Karpas-422 (cell line): ENCODE data around the gene DAG1. TPM values are rescaled to one million over a fixed set of nuclear protein-coding genes. Genes with fewer than 3 reads are reported as not detected.
A peak's percentile ranks its signal among the peaks of the same experiment; 100 is the strongest.

ENCODE experiments used
- DNase-seq: peaks from one replicate; pipeline ENCODE4 v3.0.0-alpha.2; 2015
- H2AFZ ChIP-seq: fragments of 200-600 bp; sonication (generic); 2 replicates; pipeline ENCODE4 v1.6.1; 2014; ENCODE audit warnings: antibody characterized with exemption, low read length, mixed read lengths
- H3K27ac ChIP-seq: fragments of 200-600 bp; sonication (generic); 2 replicates; pipeline ENCODE4 v1.5.1; 2014; ENCODE audit warnings: mild to moderate bottlenecking, low read length, moderate library complexity
- H3K27me3 ChIP-seq: fragments of 200-600 bp; sonication (generic); 2 replicates; pipeline ENCODE4 v1.6.1; 2014; ENCODE audit warnings: low read length, mixed read lengths
- H3K36me3 ChIP-seq: fragments of 200-600 bp; sonication (generic); 2 replicates; pipeline ENCODE4 v1.6.1; 2014; ENCODE audit warnings: low read length, mixed read lengths; ENCODE audit not compliant: insufficient read depth
- H3K4me1 ChIP-seq: fragments of 200-600 bp; sonication (generic); 2 replicates; pipeline ENCODE4 v1.6.1; 2014; ENCODE audit warnings: mild to moderate bottlenecking, low read length, mixed read lengths
- H3K4me2 ChIP-seq: fragments of 200-600 bp; sonication (generic); 2 replicates; pipeline ENCODE4 v1.6.1; 2014; ENCODE audit warnings: low read length, low read depth, mild to moderate bottlenecking; ENCODE audit not compliant: poor library complexity, severe bottlenecking
- H3K4me3 ChIP-seq: fragments of 200-600 bp; sonication (generic); 2 replicates; pipeline ENCODE4 v1.5.1; 2014; ENCODE audit warnings: mild to moderate bottlenecking, antibody characterized with exemption, low read length, mixed read lengths
- H3K79me2 ChIP-seq: fragments of 200-600 bp; sonication (generic); 2 replicates; pipeline ENCODE4 v1.6.1; 2014; ENCODE audit warnings: mild to moderate bottlenecking, low read length, mixed read lengths
- H3K9ac ChIP-seq: fragments of 200-600 bp; sonication (generic); 2 replicates; pipeline ENCODE4 v1.6.0; 2014; ENCODE audit warnings: low read length
- H3K9me2 ChIP-seq: fragments of 200-600 bp; sonication (generic), shearing (Covaris generic); replicated peaks from 2 replicates; pipeline ENCODE4 v1.6.0; 2014; ENCODE audit warnings: mild to moderate bottlenecking, low read length, moderate library complexity; ENCODE audit not compliant: insufficient read depth
- H3K9me3 ChIP-seq: fragments of 300-700, 200-600 bp; sonication (generic); 2 replicates; pipeline ENCODE4 v1.6.1; 2014; ENCODE audit warnings: low read length, mixed read lengths
- H4K20me1 ChIP-seq: fragments of 200-600 bp; sonication (generic); 2 replicates; pipeline ENCODE4 v1.6.1; 2014; ENCODE audit warnings: mild to moderate bottlenecking, antibody characterized with exemption, low read length, low read depth; ENCODE audit not compliant: insufficient read depth
- total RNA-seq: library from RNA; depleted of rRNA; stranded (reverse); fragments of >200 nt; shearing (Covaris generic); gene quantifications from 2 replicates; pipeline ENCODE4 v1.2.3, GENCODE V29; 2014; ENCODE audit warnings: low replicate concordance

Gene DAG1
- total RNA-seq, 1 experiment from 2014 or later = 11.3 TPM

DNA sequence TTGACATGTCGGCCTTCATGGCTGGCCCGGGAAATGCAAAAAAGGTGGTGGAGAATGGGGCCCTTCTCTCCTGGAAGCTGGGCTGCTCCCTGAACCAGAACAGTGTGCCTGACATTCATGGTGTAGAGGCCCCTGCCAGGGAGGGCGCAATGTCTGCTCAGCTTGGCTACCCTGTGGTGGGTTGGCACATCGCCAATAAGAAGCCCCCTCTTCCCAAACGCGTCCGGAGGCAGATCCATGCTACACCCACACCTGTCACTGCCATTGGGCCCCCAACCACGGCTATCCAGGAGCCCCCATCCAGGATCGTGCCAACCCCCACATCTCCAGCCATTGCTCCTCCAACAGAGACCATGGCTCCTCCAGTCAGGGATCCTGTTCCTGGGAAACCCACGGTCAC, 61.2 kb downstream of the DAG1 start:
- Histone ChIP-seq H2AFZ (no peak overlapping the region), H3K79me2 (0 out of 2 replicates have a peak, but pooled peaks cover 5% of the 10 kb centered on the region), H3K27ac (no peak overlapping the region), H3K9me3 (no peaks in the 10 kb centered on the region), H3K4me1 (no peaks in the 10 kb centered on the region), H4K20me1 (no peaks in the 10 kb centered on the region), H3K4me3 (no peak overlapping the region), H3K9me2 (no peaks in the 10 kb centered on the region), H3K4me2 (no peak overlapping the region), H3K9ac (no peak overlapping the region), H3K27me3 (no peaks in the 10 kb centered on the region), H3K36me3 (no peaks in the 10 kb centered on the region)
- no peak for DNase-seq

DNA sequence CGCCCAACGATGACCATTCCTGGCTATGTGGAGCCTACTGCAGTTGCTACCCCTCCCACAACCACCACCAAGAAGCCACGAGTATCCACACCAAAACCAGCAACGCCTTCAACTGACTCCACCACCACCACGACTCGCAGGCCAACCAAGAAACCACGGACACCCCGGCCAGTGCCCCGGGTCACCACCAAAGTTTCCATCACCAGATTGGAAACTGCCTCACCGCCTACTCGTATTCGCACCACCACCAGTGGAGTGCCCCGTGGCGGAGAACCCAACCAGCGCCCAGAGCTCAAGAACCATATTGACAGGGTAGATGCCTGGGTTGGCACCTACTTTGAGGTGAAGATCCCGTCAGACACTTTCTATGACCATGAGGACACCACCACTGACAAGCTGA, 61.6 kb downstream of the DAG1 start:
- Histone ChIP-seq H3K9me3 (no peaks in the 10 kb centered on the region), H3K9ac (no peak overlapping the region), H3K4me3 (no peak overlapping the region), H3K27ac (no peak overlapping the region), H3K79me2 (0 out of 2 replicates have a peak, but pooled peaks cover 5% of the 10 kb centered on the region), H3K4me1 (no peaks in the 10 kb centered on the region; the same call in 1 of the 2 replicates), H3K9me2 (no peaks in the 10 kb centered on the region), H3K4me2 (no peak overlapping the region), H3K27me3 (no peaks in the 10 kb centered on the region), H3K36me3 (no peaks in the 10 kb centered on the region), H2AFZ (no peak overlapping the region), H4K20me1 (no peaks in the 10 kb centered on the region)
- DNase-seq = no peak

DNA sequence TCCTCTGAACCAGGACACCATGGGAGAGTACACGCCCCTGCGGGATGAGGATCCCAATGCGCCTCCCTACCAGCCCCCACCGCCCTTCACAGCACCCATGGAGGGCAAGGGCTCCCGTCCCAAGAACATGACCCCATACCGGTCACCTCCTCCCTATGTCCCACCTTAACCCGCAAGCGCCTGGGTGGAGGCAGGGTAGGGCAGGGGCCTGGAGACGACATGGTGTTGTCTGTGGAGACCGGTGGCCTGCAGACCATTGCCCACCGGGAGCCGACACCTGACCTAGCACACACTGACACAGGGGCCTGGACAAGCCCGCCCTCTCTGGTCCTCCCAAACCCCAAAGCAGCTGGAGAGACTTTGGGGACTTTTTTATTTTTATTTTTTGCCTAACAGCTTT, 63.0 kb downstream of the DAG1 start:
- no peak overlapping the region for H3K9ac ChIP-seq
- H3K4me1 ChIP-seq = peaks cover 7% of the 10 kb centered on the region
- H2AFZ ChIP-seq = no peak overlapping the region
- no peaks in the 10 kb centered on the region for H4K20me1 ChIP-seq
- no peak overlapping the region for H3K27ac ChIP-seq
- H3K9me2 ChIP-seq = no peaks in the 10 kb centered on the region
- H3K4me2 ChIP-seq = no peak overlapping the region
- H3K79me2 ChIP-seq = no peaks in the 10 kb centered on the region
- H3K9me3 ChIP-seq = no peaks in the 10 kb centered on the region
- no peaks in the 10 kb centered on the region for H3K36me3 ChIP-seq
- H3K27me3 ChIP-seq = no peaks in the 10 kb centered on the region
- H3K4me3 ChIP-seq = no peak overlapping the region
- no peak for DNase-seq

- Histone ChIP-seq H2AFZ (no peak overlapping the region), H3K9me2 (no peaks in the 10 kb centered on the region), H3K4me2 (no peak overlapping the region), H3K27ac (no peak overlapping the region), H3K36me3 (no peaks in the 10 kb centered on the region), H3K79me2 (no peaks in the 10 kb centered on the region), H3K4me3 (no peak overlapping the region), H3K27me3 (no peaks in the 10 kb centered on the region), H3K9me3 (no peaks in the 10 kb centered on the region), H3K4me1 (peaks cover 7% of the 10 kb centered on the region), H4K20me1 (no peaks in the 10 kb centered on the region), H3K9ac (no peak overlapping the region)
- no peak for DNase-seq
Measured at GRCh38 chr3:49533786-49534519, 63.9 kb downstream of the DAG1 start.

DNA sequence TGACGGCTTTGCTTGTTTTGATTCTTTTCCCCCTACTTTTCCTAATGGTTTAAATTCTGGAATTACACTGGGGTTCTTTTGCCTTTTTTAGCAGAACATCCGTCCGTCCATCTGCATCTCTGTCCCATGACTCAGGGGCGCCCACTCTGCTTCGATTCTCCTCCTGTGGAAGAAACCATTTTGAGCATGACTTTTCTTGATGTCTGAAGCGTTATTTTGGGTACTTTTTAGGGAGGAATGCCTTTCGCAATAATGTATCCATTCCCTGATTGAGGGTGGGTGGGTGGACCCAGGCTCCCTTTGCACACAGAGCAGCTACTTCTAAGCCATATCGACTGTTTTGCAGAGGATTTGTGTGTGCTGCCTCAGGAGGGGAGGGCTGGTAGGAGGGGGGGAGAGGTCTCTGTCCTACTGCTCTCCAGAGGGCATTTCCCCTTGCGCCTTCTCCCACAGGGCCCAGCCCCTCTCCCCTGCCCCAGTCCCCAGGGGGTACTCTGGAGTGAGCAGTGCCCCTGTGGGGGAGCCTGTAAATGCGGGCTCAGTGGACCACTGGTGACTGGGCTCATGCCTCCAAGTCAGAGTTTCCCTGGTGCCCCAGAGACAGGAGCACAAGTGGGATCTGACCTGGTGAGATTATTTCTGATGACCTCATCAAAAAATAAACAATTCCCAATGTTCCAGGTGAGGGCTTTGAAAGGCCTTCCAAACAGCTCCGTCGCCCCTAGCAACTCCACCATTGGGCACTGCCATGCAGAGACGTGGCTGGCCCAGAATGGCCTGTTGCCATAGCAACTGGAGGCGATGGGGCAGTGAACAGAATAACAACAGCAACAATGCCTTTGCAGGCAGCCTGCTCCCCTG, 64.7 kb downstream of the DAG1 start:
- Histone ChIP-seq H3K9me3 (no peaks in the 10 kb centered on the region), H4K20me1 (no peaks in the 10 kb centered on the region)

GRCh38 chr3:49535971-49536874, 66.2 kb downstream of the DAG1 start:
- H2AFZ ChIP-seq = no peak overlapping the region
- H3K79me2 ChIP-seq = no peaks in the 10 kb centered on the region
- no peaks in the 10 kb centered on the region for H3K36me3 ChIP-seq
- H3K4me3 ChIP-seq = no peak overlapping the region
- no peaks in the 10 kb centered on the region for H3K9me2 ChIP-seq
- no peak overlapping the region for H3K4me2 ChIP-seq
- no peak overlapping the region for H3K27ac ChIP-seq
- H3K4me1 ChIP-seq = peaks cover 18% of the 10 kb centered on the region
- no peaks in the 10 kb centered on the region for H4K20me1 ChIP-seq
- H3K27me3 ChIP-seq = no peaks in the 10 kb centered on the region
- no peaks in the 10 kb centered on the region for H3K9me3 ChIP-seq
- no peak for DNase-seq
- H3K9ac ChIP-seq = no peak overlapping the region

More for the DNA sequence above, 64.7 kb downstream of the DAG1 start:
- DNase-seq = peak; percentile 53
- no peaks in the 10 kb centered on the region for H3K27me3 ChIP-seq
- H3K9me2 ChIP-seq = no peaks in the 10 kb centered on the region
- no peak overlapping the region for H3K9ac ChIP-seq
- no peak overlapping the region for H3K27ac ChIP-seq
- no peak overlapping the region for H3K4me3 ChIP-seq
- no peaks in the 10 kb centered on the region for H3K79me2 ChIP-seq
- no peaks in the 10 kb centered on the region for H3K36me3 ChIP-seq
- peaks cover 11% of the 10 kb centered on the region for H3K4me1 ChIP-seq
- H2AFZ ChIP-seq = no peak overlapping the region
- no peak overlapping the region for H3K4me2 ChIP-seq

DNA sequence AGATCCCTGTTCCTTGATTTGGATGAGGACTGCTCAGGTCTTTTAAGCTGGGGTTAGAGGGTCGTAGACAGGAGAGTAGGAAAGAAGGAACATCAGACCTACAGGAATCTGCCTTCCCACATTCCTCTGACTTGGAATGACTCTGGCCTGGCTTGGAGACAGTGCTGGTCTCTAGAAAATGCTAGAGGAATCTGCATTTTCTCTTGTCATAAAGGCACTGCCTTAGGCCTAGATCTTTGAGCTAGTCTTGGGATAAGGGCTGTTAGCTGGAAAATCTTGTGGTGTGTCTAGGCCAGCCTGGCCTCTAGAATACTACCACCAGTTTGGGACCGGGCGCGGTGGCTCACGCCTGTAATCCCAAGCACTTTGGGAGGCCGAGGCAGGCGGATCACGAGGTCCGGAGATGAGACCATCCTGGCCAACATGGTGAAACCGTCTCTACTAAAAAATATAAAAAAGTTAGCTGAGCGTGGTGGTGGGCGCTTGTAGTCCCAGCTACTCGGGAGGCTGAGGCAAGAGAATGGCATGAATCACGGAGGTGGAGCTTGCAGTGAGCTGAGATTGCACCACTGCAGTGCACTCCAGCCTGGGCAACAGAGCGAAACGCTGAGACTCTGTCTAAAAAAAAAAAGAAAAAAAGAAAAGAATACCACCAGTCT, 66.9 kb downstream of the DAG1 start:
- H3K9me3 ChIP-seq = no peaks in the 10 kb centered on the region
- no peak overlapping the region for H3K4me3 ChIP-seq
- H3K4me2 ChIP-seq = no peak overlapping the region
- H3K27me3 ChIP-seq = no peaks in the 10 kb centered on the region
- H2AFZ ChIP-seq = no peak overlapping the region
- H3K9me2 ChIP-seq = no peaks in the 10 kb centered on the region
- H3K4me1 ChIP-seq = peaks cover 18% of the 10 kb centered on the region
- DNase-seq = no peak
- H4K20me1 ChIP-seq = no peaks in the 10 kb centered on the region
- H3K79me2 ChIP-seq = no peaks in the 10 kb centered on the region
- no peak overlapping the region for H3K9ac ChIP-seq
- no peak overlapping the region; the same call in 1 of the 2 replicates for H3K27ac ChIP-seq
- H3K36me3 ChIP-seq = no peaks in the 10 kb centered on the region
